HG02610 (cell line): ENCODE data around the gene CNFN.

ENCODE experiments used
- ATAC-seq: cut with Tn5 transposase; IDR thresholded peaks from one replicate; pipeline ENCODE4 v1.9.1; 2021; ENCODE audit warnings: mild to moderate bottlenecking, moderate library complexity; ENCODE audit not compliant: unreplicated experiment

Gene CNFN

GRCh38 chr19:42376177-42376555 is 13.9 kb downstream of the CNFN start:
- no peak for ATAC-seq

DNA sequence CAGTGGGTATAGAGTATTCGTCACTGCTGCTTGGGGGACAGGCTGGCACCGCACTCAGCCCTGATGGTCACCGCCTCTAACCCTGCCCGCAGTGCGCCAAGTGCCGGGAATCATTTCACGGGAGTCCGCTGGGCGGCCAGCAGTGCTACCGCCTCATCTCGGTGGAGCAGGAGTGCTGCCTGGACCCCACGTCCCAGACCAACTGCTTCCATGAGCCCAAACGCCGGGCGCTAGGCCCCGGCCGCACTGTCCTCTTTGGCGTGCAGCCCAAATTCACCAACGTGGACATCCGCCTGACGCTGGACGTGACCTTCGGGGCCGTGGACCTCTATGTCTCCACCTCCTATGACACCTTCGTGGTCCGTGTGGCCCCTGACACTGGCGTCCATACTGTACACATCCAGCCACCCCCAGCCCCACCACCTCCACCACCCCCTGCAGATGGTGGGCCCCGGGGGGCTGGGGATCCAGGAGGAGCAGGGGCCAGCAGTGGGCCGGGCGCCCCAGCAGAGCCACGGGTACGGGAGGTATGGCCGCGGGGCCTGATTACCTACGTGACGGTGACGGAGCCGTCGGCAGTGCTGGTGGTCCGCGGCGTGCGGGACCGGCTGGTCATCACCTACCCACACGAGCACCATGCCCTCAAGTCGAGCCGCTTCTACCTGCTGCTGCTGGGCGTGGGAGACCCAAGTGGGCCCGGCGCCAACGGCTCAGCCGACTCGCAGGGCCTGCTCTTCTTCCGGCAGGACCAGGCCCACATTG is 14.5 kb downstream of the CNFN start:
- ATAC-seq = no peak

GRCh38 chr19:42374826-42375376 is 15.2 kb downstream of the CNFN start:
- no peak for ATAC-seq

- no peak for ATAC-seq
These were observed 19.4 kb downstream of the CNFN start for GRCh38 chr19:42370626-42371175.

GRCh38 chr19:42370068-42370520 is 20.0 kb downstream of the CNFN start:
- ATAC-seq = no peak

GRCh38 chr19:42369433-42370067 is 20.5 kb downstream of the CNFN start:
- ATAC-seq = no peak

DNA sequence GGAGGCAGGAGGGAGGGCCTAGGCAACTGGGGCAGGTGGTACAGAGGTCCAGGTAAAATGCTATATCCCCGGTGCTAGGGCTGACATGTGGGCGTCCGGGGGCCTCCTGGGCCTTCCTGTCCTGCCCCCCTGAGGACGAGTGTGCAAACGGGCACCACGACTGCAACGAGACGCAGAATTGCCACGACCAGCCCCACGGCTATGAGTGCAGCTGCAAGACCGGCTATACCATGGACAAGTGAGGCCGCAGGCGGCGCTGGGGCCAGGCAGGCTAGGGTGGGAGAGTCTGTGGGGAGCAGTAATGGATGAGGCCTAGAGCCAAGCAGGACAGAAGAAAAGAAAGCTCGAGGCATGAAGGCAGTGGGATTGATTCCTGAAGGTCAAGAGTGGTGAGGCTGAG is 21.3 kb downstream of the CNFN start:
- ATAC-seq = no peak

GRCh38 chr19:42368360-42368759 is 21.7 kb downstream of the CNFN start:
- no peak for ATAC-seq

GRCh38 chr19:42367929-42368328 is 22.2 kb downstream of the CNFN start:
- ATAC-seq = no peak

- ATAC-seq = no peak
These were observed 23.4 kb downstream of the CNFN start for GRCh38 chr19:42366673-42367072.

DNA sequence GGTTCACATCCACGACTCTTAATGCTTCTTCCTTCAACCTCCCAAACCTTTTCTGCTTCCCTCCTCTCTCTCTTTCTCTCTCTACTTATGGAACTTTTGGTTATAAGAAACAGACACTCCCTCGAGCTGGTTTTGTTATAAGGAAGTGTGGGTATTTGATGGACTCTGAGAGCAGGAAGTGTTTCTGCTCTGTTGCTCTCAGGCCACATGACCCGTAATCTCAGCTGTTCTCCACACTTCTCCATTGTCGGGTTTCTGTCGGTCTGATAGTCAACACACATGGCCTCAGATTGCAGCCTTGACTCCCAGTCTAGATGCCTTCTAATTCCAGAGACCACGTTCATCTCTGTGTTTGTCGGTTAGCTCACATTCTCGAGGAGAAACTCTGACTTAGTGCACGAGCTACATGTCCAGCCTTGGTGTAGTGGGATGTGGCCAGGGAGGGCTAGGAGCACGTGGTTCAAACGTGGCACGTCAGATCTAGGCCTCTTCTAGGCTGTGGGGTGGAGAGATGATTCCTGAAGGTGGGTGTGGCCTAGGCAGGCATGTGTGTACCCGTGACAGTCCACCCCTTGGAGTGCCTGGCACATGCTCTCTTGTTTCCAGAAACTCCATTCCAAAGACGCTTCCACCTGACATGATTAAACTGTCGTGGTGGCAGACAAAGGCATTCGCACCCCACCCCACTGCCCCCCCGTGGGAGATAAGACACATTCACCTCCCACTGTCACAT is 26.3 kb downstream of the CNFN start:
- ATAC-seq = no peak

DNA sequence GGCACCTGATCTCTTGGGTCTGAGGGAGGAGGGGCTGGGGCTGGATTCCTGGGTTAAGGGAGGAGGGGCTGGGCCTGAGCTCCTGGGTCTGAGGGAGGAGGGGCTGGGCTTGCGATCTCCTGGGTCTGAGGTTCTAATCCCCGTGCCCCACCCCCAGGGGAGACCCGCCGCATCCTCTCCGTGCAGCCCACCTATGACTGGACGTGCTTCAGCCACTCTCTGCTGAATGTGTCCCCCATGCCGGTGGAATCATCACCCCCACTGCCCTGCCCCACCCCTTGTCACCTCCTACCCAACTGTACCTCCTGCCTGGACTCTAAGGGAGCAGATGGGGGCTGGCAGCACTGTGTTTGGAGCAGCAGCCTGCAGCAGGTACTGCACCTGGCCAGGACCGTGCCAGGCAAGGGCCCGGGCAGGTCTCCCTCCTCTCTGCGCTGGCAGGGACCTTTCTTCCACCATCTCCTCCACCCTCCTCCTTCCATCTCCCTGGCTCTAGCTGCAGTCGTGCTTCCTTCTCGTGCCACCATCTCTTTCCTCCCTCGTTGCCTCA is 27.1 kb downstream of the CNFN start:
- no peak for ATAC-seq

GRCh38 chr19:42362342-42362741 is 27.8 kb downstream of the CNFN start:
- no peak for ATAC-seq

- no peak for ATAC-seq
These were observed 28.6 kb downstream of the CNFN start for GRCh38 chr19:42361545-42361910.

DNA sequence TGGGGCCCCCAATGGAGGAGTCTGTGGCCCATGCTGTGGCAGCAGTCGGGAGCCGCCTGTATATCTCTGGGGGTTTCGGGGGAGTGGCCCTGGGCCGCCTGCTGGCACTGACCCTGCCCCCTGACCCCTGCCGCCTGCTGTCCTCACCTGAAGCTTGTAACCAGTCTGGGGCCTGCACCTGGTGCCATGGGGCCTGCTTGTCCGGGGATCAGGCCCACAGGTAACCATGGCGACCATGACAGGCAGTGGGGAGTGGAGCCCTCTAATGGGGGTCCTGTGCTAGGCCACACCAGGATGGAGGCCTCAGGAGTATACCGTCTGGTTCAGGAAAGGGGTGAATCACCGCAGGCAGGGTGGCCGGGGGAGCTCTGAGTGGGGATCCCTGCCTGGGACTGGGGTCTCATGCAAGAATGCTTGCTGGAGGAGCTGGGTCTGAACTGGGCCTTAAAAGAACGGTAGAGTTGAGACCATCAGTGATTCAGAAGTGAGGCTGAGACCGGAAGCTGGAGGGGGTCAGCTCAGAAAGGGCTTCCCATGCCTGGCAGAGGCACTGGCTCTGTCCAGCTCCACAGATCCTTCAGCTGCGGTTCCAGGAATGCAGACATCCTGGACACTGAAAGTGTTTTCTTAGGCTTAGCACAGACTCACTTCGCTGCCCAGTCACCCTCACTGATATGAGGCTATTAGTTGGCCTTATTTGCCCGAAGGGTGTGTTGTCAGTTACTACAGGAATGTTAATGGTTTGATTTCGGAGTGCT is 29.1 kb downstream of the CNFN start:
- no peak for ATAC-seq

GRCh38 chr19:42357290-42357689 is 32.8 kb downstream of the CNFN start:
- no peak for ATAC-seq

- ATAC-seq = no peak
These were observed 33.4 kb downstream of the CNFN start for GRCh38 chr19:42356686-42357085.

DNA sequence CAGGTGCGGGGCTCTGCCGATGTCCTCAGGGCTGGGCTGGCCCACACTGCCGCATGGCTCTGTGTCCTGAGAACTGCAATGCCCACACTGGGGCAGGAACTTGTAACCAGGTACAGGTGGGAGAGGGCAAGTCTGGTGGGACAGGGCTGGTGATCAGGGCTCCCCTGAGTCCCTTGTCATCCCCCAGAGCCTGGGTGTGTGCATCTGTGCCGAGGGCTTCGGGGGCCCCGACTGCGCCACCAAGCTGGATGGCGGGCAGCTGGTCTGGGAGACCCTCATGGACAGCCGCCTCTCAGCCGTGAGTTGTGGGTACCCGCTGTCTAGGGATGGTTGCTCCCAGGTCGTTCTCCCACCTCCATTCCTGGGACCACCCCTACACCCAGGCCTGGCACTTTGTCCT is 34.2 kb downstream of the CNFN start:
- no peak for ATAC-seq

DNA sequence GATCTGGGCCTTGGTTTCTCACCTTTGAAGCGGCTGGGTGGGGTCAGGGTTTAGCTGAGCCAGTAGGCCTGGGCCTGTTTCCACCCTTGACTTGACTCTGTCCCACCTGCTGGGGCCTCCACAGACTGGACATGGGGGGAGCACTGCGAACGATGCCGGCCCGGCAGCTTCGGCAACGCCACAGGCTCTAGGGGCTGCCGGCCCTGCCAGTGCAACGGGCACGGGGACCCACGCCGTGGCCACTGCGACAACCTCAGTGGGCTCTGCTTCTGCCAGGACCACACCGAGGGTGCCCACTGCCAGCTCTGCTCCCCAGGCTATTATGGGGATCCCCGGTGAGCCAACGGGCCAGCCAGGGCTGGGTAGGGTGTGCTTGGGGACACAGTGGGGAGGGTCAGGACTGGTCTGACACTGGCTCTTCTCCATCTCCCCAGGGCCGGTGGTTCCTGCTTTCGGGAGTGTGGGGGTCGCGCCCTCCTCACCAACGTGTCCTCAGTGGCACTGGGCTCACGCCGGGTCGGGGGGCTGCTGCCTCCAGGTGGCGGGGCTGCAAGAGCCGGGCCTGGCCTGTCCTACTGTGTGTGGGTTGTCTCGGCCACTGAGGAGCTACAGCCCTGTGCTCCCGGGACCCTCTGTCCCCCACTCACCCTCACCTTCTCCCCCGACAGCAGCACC is 36.6 kb downstream of the CNFN start:
- no peak for ATAC-seq
